Astrocyte (in vitro differentiated cells and primary cell): Measurements from ENCODE around the gene SLC25A48.

ENCODE experiments used
- CTCF ChIP-seq: IDR thresholded peaks from 2 replicates; pipeline ENCODE4 v1.5.1; 2011; ENCODE audit warnings: low read depth, mild to moderate bottlenecking, inconsistent platforms, low read length, moderate library complexity; ENCODE audit not compliant: insufficient read depth
- EZH2 ChIP-seq: IDR thresholded peaks from 2 replicates; pipeline ENCODE4 v1.6.1; 2012; ENCODE audit warnings: mild to moderate bottlenecking, low read length, inconsistent platforms; ENCODE audit not compliant: insufficient read depth

DNA sequence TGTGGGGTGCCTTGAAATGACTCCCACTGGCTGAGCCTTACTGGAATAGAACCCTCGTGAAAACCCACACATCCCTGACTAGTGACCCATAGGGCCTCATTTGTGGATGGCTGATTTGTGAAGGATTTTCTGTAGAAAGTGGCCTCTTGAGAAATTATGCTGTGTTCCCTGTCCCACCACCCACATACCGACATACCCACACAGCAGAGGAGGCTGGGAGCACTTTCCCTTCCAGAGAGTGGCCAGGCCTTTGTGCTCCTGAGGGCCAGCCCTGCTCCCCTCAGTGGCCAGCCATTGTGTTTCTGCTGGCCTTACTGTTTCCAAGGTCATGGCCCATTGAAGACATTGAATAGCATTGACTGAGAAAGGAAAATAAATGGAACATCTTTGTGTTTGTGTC, 31.6 kb downstream of the SLC25A48 start:
- no peak for TF ChIP-seq CTCF
- no peak for TF ChIP-seq EZH2
